GF-D8 (cell line): ENCODE measurements around the gene DENND1A.

Source experiments
- DNase-seq: peaks from one replicate; lab custom pipeline; 2025; lab: John Stamatoyannopoulos, UW

Gene DENND1A

DNA sequence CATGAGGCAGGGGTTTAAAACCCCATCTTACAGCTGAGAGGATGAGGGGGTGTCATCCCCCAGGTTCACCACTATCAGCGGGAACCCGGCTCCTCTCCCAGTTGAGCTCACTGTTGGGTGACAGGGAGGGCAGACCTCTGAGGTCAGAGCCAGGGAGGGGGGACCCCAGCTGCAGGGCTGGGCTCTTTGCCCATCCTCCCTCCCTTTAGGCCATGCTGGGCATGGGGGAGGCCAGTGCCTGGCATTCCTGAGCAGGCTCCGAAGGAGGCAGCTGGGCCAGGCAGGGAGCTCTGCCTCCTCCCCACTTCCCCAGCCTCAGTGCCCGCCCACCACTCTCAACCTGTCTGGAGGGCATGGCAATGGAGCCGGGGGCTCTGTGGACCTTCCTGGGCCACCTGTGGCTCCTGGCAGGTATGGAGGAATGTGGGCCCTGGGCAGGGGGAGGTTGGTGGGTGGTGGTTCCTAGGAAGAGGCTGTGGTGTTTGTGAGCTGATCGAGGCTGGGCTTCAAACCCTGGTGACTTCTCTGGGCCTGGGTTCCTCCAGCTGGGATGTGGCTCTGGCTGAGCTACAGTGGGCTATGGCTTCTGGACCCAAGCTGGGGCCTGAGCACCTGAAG lies 561.3 kb downstream of the DENND1A start:
- no peak for DNase-seq

DNA sequence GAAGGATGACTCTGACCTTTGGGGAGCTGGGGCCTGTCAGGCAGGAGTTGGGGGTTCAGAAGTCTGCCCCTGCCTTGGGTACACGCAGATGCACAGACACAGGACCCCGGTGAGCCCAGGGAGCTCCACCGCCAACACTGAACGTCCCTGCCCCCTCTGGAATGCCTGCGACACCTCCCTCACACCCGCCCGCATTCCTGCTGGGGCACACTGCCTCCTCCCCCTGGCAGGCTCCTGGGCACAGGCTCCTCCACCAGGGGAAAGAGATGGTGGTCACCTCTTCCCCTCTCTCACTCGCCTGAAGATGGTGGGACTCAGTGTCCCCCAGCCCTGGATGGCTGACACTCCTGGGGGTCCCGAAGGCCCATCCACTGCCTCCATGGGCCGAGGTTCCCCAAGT lies 561.9 kb downstream of the DENND1A start:
- no peak for DNase-seq

DNA sequence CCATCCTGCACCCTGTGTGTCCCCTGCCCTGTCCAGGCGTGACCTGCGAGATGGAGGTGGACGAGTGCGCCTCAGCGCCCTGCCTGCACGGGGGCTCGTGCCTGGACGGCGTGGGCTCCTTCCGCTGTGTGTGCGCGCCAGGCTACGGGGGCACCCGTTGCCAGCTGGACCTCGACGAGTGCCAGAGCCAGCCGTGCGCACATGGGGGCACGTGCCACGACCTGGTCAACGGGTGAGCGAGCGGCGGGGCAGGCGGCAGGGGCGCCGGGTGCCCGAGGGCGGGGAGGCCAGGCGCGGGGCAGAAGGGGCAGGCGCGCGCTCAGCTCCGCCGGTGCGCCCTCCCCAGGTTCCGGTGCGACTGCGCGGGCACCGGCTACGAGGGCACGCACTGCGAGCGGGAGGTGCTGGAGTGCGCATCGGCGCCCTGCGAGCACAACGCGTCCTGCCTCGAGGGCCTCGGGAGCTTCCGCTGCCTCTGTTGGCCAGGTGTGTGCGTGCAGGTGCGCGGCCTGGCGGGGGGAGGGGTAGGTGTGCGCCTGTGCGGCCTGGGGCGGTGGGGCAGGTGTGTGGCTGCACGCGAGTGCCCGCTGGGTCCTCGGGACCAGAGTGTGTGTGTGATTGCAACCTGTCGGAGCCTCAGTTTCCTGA lies 563.9 kb downstream of the DENND1A start:
- no peak for DNase-seq

DNA sequence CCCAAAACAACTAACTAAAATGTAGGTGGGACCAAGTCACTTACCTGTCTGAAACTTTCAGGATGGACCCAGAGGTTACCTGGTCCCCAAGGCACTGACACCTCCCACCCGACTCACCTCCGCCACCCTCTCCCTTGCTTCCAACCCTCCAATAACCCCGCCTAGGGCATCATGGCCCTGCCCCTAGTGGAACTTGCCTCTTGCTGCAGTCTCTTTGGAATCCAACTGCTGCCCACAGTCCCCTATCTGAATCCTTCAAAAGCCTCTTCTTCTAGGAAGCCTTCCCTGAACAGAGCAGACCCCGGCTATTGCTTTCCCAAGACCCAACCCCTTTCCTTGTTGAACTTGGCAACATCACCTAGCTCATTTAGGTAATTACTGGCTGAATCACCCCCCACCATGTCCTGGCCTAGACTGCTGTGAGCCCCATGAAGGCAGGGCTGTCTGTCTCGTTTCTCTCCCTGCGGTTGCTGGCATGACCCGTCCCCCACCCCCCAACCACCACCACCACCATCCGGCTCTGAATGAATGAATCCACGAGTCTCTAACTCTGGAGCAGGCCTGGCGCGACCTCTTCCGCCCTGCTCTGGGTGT lies 564.5 kb downstream of the DENND1A start:
- no peak for DNase-seq

DNA sequence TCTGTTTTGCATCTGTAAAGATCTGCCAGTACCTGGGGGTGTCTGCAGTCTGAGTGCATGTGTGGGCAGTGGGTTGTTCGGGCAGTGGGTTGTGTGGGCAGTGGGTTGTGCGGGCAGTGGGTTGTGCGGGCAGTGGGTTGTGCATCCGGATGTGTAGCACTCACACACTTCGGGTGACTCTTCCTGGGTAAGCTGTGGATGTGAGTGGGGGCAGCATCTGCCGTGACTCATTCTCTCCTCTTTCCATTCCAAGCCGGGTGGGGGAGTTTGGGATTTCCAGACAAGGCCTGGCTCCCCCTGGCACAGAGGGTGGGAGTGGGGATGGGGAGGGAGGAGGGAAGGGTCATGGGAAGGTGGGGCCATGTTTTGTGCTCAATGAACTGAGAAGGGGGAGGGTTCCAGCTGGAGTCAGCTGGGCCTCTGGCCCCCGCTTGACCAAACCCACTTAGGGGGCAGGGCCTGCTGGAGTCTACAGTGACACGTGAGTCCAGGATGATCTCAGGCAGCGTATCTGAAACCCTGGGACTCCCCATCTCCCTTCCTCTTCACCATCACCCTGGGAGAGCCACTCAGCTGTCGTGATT lies 565.6 kb downstream of the DENND1A start:
- no peak for DNase-seq

DNA sequence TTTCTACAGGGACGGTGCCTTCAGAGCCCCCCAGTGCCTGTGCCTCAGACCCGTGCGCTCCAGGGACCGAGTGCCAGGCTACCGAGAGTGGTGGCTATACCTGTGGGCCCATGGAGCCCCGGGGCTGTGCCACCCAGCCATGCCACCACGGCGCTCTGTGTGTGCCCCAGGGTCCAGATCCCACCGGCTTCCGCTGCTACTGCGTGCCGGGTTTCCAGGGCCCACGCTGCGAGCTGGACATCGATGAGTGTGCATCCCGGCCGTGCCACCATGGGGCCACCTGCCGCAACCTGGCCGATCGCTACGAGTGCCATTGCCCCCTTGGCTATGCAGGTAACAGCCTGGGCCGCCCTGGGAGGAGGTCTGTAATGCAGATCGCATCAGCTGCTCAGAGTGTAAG lies 567.1 kb downstream of the DENND1A start:
- no peak for DNase-seq

DNA sequence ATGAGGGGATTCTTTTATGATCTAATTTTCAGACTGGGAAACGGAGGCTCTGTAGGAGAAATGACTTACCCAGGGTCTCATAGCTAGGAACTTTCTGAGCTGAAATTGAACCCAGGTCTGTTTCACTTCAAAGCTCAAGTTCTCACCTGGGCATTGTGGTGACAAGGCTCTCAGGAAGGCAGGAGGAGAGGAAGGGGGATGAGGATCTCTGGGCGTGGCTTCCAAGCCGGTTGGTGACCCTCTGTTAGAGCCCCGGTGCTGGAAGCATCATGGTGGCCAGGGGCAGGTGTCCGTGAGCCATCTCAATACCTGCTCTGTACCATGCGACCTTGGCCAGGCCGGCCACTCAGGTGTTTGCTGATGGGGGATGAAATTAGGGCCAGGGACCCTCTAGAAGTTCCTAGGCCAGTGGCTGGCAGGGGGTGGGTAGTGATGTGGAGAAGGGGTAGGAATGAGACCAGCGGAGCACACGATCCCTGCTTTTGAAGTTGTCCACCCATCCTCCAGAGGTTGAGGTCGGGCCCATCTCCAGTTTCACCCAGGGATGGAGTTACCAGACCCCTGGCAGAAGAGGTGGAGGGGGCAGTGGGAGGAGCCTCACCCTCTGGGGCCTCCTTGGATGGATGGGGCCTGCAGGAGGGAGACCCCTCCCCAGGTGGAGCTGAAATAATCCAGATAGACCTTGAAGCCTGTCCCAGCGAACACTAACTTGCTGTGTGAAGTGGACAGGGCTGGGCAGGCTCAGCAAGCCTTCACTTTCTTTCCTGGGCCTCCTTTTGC lies 568.0 kb downstream of the DENND1A start:
- DNase-seq = no peak

DNA sequence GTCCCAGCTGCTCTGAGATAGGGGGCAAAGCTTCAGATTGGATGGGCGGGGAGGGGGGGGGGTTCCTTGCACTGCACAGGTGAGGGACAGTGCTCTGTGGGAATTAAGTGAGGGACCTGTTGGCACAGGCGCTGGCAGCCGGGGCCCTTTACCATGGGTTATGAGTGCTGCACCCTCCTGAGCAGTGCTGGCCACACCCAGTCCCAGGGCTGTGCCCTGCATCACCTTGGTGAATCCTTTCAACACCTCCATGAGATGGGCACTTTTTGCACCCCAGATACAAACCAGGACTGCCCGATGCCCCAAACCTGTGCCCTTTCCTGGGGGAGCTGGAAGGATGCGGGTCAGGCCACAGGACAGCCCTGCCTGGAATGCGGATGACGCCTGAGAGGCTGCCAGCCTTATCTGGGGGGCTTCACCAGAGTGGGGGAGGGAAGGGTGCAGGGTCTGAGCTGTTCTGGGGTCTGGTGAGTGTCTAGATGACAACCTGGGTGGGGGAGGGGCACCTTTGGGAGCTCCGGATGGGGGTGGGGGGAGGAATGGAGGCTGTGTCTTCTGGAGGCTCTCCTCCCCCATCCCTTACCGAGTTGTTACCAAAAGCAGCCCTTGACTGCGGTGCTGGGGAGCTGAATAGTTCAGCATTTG lies 568.7 kb downstream of the DENND1A start:
- DNase-seq = no peak

DNA sequence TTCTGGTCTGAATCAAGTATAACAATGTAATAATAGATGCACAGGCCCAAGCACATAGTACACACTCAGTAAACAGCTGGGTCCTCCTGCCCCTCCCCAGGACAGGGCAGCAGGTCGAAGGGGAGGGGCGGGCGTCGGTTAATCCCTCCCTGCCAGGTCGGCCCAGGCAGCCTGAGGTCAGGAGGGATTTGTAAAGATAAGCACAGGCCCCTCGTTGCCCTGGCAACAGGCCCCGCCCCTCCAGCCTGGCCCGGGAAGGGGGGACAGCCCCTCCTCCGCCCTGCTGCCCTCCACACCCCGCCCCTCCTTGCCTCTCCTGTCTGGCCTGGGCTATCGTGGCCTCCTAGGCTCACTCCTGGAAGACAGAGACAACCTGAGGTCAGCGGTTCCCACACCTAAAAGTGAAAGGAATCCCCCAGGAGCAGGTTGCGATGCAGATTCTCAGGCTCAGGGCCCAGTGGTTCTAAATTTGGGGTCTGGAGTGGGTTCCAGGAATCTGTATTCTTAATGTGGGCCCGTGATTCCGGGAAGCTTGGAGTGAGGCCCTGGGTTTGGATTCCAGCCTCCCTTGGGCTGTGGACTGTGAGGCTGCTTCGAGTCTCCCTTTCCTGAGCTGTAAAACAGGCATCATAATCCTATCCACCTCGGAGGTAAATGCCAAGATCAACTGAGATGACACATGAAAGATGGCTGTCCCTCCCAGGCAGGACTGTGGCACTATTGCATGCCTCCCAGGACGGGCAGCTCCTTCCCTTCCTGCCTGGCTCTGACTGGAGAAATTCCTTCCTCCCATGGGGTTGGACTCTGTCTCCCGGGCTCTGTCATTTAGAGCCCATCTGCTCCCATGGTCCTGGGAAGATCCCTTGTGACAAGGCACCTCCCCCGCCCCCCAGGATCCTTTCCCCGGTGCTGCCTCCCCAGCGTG lies 569.5 kb downstream of the DENND1A start:
- no peak for DNase-seq

DNA sequence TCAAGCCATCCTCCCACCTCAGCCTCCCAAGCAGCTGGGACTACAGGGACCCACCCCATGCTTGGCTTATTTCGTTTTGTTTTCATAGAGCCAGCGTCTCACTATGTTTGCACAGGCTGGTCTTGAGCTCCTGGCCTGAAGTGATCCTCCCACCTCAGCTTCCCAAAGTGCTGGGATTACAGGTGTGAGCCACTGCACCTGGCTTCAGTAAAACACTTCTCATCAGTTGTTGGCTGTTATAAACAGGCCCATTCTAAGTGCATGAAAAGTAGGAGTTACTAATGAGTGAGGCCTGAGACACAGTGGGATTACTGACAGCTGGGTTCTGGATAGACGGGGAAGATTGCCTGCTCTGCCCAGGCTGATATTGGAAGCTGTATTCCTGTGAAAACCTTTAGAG lies 570.4 kb downstream of the DENND1A start:
- no peak for DNase-seq

DNA sequence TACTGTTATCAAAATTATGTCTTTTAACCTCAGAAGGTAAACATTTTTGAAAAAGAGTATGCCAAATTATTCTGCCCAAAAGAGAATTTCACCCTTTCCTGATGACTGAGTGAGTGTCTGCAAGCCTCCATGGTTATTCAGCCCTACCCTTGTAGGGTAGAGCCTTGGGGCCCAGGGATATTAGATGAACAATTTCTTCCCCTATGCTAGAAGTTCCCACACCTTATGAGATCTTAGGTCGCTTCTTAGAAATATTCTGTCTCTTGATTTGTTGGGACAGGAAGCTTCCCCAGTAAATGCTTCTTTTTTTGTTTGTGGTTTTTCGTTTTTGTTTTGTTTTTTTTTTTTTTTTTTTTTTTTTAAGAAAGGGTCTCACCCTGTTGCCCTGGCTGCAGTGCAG lies 570.8 kb downstream of the DENND1A start:
- DNase-seq = no peak

DNA sequence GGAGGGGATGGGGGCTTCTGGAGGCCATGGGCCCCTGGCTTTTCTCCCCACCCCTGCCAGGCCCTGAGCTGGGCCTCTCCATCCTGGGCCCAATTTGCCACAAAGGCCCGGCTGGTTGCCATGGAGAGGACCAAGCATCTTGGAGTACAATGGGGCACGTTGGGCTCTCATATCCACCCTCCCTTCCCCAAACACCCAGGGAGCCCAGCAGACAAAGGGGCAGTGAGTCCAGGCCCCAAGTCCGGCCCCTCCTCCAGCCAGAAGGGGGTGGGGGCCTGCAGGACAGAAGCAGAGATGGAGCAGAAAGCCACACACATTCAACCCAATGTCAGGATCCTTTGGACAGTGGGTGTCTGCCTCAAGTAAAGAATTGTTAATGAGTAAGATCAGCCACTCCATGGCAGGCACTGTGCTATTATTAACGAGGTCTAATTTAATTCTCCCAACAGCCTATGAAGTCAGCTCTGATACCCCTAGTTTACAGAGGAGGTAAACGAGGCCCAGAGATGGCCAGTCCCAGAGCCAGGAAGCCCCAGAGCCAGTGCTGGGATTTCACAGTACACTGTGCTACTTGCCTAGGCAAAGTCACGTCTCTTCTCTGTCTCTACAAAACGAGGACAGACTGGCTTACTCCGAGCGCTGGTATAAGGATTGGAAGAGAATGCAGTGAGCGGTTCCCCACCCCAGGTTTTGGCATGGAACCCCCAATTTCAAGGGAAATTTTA lies 571.6 kb downstream of the DENND1A start:
- no peak for DNase-seq

DNA sequence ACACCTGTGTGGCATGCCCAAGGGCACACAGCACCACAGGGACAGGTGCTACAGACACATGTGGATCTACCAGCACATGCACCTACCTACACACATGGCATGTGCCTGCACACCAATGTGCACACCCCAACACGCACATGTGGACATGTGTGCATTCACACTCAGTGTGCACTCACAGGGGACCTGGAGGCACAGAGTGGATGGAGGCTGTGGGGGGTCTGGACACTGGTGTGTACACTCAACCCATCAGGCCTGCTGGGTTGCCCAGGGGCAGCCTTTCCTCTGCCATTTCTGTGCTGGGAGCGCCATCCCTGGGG lies 572.2 kb downstream of the DENND1A start:
- no peak for DNase-seq

DNA sequence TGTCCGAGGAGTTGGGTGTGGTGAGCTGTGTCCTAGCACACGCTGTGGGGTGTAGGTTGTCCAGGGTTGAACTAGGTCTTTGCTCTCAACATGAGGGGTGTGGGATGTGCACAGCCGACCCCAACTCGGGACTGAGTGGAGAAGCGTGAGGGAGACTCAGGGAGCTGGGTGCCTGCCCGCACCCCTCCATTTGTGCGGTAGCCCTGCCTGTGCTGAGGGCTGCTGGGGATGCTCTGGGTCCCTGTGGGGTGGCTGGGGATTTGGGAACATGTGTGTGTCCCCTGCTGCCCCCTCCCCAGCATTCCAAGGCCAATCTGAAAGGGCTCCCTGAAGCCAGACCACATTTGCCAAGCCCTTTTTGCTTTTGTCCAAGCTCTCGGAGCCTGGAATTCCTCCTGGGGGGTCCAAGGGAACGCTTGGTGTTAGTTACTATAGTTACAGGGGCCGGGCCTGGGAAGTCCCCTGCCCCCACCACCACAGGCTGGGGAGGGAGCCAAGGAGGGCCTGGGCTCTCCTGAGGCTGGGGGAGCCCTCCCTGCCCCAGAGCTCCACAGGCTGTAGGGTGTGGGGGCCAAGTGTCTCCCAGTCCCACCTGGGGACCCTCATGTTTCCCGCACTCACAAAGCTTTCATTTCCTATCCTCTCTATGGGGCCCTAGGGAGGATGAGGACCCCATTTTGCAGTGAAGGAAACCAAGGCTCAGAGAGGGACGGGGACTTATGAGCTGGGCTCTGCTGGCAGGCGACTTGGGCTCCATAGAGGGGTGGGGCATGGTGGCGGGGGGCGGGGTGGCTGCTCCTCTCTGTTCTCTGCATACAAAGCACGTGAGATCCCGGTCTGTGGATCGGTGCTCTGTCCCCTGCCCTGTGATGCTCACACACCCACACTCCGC lies 572.8 kb downstream of the DENND1A start:
- DNase-seq = no peak

DNA sequence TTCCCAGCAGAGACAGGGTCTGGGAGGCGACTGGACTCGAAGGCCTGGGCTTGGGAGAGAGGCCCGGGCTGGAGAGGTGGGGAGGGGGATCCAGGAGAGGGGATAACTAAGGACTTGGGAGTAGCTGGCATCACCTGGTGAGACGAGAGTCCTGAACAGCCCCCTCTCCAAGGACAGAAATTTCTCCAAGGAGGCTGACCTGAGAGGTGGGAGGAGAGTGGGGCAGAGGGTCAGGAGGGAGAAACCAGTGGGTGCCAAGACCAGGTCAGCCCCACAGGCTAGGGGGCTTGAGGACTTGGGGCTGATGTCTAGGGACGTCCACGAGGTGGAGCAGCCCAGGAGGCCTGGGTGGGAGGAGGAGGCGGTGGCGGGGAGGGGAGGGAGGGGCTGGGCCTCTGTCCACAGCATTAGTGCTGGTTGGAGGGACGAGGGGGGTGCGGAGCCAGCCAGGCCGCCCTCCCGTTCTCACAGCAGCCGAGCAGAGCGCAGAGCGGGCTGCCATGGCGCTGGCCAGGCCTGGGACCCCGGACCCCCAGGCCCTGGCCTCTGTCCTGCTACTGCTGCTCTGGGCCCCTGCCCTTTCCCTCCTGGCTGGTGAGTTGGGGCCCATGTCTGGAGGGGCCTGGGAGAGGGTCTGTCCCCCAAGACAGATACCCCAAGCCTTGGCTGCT lies 574.0 kb downstream of the DENND1A start, which contains the start of gene CRB2:
Gene CRB2 (plus strand): TSS at position 437 of the 671 bp plus-strand sequence. CDS start 64 bp downstream, at position 501.
- DNase-seq = no peak

DNA sequence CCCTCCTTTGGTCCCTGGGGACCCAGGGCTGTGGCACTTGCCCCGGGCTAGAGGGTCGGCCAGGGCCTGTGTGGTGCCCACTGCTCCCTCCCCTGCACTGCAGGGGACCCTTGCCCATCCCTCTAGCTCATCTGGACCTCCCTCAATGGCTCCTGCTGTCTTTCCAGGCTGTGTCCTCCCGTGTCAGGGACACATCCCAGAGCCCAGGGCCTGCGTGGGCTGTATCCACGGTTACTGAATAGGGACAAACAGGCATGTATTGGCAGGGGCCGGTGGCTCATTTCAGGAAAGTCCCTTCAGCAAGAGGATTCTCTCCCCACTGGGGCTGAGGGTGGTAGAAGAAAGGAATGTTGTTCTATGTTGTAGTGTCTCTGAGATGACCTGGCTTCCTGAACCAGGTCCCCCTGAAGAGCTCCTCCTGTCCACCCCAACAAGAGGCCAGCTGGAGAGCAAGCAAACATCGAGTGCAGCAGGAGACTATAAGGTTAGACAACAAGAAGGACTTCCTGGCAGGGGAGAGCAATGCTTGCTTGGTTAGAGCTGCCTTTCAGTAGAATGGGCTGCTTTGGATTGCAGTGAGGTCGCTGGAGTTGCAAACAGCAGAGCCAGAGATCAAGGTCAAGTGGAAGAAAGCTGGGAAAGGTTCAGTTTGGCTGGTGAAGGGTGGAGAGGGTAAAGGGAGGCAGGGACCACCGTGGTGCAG lies 575.0 kb downstream of the DENND1A start:
- no peak for DNase-seq

DNA sequence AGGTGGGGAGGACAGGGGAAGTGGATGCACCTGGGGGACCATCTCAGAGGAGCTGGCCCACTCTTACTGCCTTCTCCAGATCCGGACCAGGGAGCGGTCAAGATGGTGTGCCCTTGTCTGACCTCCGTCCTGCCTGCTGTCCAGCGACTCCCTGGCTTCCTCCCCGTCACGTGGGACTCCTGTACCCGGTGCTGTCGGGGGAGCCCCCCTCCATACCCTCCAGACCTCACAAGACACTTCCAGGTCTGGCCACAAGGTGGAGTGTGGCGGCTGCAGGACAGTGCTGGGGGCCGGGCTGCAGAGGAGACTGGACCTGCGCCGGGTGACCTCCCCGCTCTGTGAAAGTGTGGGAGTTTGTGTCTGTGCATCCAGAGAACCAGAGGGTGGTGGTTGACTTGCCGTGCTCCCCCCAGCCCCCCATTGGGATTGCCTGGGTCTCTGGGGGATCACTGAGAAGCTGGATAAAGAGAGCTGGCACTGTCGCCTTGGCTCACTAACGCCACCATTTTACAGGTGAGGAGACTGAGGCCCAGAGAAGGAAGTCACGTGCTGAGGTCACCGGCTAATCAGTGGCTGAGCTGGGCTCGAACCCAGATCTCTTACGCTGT lies 575.8 kb downstream of the DENND1A start:
- no peak for DNase-seq

DNA sequence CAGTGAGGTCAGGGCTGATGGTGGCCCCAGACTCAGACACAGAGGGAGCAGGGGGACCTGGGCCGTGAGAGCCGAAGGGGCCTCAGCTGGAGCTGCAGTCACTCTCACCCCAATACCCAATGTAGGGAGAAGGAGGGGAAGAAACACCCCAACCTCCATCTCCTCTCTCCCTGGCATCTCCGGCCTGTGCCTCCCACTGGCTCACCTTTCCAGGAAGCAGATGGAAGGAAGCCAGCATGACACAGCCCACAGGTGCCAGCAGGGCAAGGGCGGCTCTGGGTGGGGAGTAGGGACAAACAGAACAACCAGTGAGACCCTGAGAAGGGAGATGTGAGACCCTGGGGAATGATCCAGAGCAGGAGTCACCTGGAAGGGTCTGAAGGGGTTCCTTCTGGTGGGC lies 576.9 kb downstream of the DENND1A start:
- DNase-seq = no peak
